Stimulated activated CD8-positive, alpha-beta memory T cell treated with anti-CD3 and anti-CD28 coated beads, Interleukin-2, amount 100 ng/mL, for 48 hours (primary cell): ENCODE results near the gene RFNG.

Source experiments
- DNase-seq, 2 donors: peaks; one replicate each; pipeline ENCODE4 v3.0.0-alpha.2; 2020; ENCODE audit warnings: low read depth in 2 of 2

RFNG gene

DNA sequence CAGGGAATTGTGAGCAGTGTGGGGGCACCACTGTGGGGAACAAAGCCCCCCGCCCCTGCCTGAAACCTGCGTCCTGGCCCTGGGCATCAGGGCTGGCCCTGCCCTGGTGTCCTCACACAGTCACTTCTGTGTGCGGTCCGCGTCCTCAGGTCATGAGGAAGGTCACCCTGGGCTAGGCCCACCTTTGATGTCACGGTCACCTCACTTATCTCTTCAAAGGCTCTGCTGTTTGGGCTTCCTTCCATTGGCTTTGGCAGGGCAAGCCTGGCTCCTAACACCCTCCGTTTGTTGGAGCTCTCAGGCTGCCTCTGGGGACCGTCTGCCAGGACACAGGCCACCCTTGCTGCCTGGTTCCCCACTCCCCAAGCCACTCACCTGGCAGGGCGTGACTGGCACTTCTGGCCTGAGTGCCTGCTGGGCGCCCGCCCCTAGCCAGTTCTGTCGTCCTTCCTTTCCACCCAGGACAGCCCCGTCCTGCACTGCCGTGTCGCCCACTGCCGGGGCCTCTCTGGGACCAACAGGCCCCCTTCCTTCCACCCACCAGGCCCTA lies 37.8 kb downstream of the RFNG start:
- no peak for DNase-seq

DNA sequence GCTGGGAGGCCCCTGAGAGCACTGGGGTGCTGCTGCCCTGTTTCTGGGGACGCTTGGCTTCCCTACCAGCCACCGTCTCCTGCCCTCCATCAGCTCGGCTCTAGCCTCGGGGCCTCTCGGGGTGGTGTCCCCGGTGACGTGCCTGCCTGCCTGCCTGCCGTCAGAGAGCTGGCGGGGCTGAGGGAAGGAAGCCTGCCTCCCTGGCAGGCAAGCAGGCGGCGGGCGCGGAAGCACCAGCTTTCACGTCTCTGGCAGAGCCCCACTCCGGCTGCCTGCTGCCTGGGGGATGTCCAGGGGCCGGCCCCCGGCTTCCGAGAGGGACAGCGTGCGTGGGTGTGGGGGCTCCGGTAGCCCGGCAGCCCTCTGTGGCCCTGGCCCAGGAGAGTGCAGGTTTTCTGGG lies 38.3 kb downstream of the RFNG start:
- no peak for DNase-seq

DNA sequence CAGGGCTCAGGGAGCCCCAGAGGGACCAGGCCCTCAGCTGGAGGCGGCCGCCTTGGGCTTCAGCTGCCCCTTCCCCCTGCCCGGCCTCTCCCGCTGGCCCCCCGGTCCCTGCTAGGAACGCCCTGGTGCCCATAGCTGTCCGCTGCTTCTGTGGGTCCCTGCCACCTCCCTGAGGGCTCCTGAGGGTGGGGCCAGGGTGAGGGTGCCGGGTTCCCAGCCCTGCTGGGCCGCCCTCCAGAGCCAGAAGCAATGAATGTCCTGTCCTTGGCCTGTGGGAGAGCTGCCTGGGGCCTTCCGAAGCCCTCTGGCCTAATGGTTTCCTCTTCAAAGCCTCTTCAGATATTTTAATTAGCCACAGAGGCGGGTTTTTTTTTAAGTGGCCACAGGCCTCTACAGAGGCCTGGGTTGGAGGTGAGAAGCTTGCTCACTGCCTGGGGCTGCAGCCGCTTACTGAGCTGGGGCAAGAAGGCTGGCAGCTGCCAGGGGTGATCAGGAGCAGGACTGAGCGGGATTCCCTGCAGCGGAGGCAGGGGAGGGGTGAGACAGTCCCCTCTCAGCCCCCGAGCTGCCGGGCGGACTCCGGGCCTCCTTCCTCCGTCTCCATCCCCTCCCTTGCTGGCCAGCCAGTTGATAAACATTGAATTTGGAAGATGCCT lies 38.8 kb downstream of the RFNG start:
- DNase-seq: no peak

DNA sequence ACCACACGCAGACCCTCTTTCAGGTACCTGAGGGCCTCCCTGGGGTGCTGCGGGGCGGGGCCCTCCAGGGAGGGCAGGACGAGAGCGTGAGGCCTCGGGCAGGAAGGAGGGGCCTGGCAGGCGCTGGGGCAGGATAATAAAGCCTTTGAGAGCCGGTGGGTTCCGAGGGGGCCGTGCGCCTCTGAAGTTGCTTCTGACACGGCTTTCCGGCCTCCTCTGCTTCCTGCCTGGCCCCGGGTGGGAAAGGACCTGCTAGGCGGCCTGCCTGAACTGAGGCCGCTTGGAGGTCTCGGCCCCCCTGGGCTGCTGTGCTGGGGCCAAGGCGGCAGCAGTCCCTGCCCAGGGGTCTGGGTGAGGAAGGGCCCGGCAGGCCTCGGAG lies 39.4 kb downstream of the RFNG start:
- DNase-seq: no peak

DNA sequence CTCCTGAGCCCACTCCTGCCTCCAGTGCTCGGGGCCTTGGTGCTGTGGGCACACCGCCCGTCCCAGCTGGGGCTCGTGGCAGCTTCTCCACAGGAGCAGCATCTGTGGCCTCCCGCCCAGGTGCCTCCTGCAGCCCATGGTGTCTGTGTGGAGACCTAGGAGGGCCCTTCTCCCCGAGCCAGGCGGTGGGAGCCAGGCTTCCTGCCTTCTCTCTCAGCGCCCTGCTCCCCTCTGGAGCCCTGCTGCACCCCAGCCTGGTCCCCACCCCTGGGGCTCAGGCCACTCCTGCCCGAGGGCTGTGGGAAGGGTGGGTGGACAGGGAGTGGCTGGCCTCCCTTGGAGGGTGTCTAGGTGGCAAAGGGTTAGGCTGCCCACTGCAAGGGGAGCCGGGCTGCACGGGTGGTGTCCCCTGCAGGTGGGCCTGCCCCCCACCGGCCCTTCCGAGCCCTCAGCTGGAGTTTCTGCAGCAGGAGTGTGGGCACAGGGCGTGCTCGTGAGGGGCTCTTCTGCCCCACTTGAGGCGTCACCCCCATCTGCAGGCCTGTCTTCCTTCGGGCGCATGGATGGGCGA lies 39.9 kb downstream of the RFNG start:
- no peak for DNase-seq

DNA sequence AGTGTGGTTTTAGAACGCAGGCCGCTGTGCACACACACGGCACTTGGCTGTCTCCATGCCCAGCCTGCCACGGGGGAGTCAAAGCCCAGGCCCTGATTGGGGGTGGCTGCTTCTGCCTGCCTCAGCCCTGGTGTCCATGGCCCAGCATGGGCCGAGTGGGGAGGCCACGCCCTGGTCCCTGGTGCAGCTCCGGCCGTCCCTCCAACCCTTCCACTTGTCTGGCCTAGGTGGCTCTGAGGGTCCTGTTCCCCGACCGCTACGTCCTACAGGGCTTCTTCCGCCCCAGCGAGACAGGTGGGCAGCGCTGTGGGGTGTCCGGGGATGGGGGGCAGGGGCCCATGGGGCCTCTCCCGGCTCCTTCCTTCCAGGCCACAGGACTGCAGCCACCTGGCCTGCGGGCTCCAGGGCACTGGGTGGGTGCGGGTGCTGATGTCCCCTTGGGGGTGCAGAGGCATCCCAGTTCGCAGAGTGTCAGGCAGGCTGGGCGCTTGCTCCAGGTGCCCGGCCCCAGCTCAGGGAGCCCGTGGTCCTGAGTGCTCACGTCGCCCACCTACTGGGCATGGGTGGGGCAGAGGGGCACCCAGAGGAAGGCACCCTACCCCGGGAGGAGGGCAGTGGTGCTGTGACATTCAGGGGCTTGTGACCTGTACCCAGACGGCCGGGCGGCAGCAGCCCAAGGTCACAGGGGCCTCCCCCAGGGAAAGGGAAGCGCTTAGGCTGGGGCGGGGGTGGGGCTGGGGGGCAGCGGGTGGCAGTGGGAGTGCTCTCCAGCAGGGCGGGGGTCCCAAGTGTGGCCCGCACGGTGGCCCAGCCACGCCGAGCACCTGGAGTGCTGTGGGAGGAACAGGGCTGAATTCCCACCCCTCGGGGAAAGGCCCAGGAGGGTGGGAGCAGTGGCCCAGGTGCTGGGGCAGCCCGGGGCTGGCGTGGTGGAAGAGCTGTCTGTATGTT lies 40.8 kb downstream of the RFNG start:
- no peak for DNase-seq

DNA sequence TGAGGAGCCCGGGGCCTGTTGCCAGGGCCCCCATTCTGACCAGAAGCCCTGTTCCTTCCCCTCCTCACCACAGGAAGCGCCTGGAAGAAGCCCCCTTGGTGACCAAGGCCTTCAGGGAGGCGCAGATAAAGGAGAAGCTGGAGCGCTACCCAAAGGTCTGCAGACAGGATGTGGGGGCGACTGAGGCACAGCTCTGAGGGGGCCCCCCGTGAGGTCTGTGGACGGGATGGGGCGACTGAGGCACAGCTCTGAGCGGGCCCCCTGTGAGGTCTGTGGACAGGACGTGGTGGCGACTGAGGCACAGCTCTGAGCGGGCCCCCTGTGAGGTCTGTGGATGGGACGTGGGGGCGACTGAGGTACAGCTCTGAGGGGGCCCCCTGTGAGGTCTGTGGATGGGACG lies 42.2 kb downstream of the RFNG start:
- no peak for DNase-seq

DNA sequence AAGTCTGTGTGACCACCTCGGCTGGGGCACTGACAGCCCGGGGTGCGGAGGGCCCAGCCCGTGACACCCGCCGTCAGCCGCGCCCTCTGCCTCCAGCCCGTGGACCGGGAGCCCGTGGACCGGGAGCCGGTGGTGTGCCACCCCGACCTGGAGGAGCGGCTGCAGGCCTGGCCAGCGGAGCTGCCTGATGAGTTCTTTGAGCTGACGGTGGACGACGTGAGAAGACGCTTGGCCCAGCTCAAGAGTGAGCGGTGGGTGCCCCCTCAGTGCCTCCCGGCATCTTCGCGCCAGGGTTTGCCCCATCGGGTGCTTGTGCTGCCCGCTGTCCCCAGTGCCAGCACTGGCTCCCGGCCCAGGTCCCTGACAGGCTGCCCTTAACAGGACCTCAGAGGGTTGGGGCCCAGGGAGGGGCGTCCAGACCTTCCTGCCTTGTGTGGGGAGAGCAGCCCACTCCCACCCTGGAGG lies 42.6 kb downstream of the RFNG start:
- DNase-seq: no peak

DNA sequence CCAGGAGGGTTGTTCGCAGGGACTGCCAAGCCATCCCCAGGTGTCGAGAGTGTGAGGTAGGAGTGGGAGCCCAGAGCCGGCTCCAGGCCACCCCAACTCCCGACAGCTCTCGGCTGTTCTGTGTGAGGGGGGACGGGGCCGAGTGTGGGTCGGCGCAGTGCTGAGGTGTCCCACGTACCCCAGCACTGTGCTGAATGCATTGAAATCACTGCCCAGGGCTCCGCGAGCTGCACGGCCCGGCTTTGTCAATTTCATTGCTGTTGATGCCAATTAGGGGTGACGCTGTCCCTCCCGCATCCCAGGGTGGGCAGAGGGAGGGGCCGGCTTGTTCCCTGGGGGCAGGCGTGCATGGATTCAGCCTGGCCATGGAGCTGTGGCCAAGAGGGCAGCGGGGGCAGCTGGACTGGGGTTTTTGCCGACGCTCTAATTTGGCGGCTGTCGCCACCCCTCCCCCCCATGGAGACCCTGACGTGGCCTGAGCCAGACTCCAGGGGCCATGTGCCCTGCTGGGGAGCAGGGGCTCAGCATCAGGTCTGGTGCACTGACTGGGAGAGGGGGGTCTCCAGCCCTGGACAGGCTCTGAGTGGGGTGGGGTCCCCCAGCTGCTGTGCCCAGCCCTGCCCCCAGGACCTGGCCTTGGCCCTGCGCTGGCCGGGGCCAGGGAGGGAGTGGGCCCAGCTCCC lies 43.2 kb downstream of the RFNG start:
- DNase-seq: no peak

DNA sequence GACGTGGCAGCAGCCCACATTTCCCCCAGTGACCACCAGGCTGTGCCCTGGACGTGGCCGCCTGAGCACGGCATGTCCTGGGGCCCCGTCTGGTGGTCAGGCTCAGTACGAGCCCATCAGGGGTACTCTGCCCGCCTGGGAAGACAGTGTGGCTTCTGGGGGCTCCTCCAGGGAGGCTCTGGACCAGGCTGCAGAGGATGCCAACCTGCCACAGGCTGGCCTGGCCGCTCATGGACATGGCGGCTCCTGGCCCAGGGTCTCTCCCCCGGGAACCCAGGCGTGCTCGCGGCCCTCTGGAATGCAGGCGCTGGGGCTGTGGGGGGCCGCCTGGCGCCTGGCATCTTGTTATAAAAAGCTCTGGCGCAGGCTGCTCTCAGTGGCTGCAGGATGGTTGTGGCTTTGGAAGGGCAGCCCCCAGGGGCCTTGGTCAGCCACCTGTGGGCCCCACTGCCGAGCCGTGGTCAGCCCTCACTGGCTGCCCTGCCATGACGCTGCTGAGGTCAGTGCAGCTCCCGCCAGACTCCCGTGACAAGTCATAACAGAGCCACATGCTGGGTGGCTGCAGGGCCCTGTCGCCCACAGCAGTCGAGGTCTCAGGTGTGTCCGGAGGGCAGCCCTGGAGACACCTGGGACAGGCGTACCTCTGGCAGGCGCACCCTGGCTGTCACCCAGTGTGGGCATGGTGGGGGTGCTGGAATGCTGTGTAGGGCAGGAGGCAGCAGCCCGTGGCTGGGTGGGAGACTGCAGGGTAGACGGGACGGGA lies 43.9 kb downstream of the RFNG start:
- DNase-seq: no peak

DNA sequence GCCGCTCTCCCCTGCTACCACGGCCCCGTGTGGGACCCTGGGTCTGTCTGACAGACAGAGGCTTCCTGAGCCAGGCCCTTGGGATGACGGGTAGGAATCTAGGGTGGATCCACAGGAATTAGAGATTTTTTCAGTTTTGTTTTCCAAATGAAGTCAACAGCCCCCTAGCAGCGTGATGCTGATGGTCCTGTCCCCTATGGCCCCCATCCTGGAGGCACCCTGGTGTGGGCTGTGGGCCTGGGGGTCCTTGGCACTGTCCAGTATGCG lies 44.5 kb downstream of the RFNG start:
- no peak for DNase-seq

DNA sequence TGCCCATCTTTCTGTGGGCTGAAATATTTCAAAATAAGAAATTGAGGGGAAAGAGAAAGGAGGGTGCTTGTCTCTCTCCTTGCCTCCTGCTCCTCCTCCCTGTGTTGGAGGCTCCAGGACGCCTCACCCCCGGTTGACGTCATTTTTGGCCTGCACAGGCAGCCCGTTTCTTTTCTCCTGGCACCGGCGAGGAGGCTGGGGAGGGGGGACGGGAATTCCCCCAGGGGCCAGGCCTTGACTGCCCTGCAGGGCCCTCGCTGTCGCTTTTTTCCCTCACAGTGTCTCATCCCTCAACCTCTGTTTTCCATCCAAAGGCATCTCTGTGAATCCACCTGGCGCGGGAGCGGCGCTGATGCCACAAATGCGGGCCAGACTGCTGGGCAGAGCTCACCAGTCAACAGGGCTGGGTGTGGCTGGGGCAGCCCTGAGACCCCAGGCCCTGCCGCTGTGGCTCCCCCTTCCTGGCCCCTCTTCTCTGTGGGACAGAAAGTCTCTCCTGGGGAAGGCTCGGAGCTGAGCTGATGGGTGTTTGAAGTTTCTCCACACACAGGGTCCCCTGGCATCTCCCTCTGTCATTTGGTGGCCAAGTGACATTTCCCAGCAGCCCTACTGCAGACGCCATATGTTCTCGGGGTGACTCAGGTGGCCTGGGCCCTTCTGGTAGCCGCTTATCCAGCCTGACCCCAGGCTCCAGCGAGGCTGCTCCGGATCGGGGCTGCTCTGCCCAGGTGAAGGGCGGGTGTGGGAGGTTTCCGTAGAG lies 45.0 kb downstream of the RFNG start:
- no peak for DNase-seq

DNA sequence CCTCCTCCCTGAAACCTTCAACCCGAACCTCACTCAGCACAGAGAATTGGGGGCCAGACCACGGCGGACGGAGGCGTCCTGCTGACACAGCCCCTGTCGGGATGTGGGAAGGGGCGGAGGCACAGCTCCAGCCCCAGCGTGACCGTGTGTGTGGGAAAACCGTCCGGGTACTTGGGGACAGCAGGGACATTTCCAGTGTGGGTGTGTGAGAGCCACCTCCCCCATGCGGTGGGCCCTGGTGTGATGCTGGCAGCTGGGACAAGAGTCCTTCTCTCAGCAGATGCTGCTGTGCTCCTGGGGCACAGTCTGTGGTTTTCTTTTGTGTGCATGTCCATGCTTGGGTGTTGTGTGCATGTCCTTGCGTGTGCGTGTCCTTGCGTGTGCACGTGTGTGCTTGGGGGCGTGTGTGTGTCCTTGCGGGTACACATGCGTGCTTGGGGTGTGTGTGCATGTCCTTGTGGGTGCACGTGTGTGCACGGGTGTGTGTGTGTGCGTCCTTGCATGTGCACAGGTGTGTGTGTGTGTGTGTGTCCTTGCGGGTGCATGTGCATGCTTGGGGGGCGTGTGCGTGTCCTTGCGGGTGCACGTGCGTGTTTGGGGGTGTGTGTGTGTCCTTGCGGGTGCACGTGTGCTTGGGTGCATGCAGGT lies 45.8 kb downstream of the RFNG start:
- no peak for DNase-seq

DNA sequence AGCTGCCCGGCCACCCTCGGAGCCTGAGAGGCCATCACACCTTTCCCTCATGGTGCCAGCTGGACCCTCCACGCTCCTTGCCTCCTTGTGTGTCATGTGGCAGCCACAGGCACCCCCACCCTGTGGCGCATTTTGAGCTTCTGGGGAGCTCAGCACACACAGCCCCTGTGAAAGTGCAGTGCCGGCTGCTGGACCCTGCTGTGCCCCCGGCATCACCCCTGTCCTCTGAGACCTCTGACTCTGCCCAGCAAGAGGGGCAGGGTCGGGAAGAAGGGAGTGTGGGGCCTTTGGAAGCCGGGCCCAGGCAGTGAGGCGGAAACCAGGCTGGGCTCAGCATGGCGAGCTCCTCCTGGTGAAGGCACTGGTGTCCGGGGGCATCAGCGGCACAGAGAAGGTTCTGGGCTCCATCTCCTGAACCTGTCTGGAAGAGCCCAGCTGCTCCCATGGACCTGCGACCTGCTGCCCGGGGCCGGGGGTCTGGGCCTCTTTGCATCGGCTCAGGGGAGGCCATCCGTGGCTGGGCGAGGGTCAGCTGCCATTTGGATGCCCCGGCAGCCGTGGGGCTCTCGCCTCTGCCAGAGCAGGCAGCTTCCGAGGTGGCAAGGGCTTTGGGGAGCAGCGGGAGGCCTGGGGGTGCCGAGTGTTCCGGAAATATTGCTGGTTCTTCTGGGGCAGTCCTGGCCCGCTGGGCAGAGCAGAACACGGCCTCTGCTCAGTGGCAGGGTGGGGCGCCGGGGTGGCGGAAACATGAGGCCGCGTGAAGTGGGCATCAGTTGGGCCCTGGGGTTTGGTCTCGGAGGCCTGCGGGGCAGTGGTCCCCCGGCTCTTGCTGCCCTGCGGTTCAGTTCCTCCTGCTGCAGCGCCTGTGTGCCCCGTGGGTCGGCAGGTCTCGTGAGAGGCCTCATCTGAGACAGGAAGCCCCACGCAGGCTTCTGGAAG lies 46.8 kb downstream of the RFNG start:
- no peak for DNase-seq

DNA sequence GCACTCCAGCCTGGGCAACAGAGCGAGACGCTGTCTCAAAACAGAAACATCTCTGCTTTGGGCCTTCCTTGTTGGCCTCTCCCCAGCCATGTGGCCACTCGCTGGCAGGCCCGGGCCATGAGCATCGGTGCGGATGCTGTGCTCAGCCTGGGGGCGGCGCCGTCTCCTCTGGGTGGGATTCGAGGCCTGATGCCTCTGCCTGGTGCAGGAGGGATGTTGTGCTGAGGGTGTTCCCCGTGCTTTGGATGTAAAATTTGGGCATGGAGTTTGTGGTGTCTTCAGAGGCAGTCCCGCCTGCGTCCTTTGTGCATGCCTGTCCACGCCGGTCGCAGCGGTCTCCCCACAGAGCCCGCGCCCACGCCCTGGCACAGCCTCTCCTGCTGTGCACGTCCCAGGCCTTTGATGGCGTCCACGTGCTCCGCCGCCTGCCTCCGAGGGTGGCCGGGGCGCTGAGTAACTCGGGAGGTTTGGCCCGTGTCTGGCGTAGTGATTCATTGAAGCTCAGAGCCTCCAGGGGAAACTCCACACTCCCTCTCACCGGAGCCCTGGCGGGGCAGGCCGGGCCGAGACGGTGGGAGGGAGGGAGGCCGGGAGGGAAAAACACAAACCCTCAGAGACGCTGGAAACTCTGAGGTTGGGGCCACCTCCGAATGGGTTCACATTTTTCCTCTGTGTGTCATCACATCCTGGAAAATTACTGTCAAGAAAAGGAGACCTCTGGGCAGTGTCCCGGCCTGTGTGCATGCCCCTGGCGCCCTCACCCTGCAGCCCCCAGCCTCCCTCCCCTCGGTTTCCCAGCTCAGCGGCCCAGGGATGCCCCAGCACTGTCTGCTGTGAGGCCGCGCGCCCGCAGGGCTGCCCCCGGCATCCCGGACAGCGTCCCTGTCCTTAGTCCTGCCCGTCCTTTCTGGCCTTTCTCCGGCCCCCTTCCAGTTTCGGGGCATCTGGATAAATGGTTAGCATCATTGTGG lies 47.9 kb downstream of the RFNG start:
- DNase-seq: no peak

DNA sequence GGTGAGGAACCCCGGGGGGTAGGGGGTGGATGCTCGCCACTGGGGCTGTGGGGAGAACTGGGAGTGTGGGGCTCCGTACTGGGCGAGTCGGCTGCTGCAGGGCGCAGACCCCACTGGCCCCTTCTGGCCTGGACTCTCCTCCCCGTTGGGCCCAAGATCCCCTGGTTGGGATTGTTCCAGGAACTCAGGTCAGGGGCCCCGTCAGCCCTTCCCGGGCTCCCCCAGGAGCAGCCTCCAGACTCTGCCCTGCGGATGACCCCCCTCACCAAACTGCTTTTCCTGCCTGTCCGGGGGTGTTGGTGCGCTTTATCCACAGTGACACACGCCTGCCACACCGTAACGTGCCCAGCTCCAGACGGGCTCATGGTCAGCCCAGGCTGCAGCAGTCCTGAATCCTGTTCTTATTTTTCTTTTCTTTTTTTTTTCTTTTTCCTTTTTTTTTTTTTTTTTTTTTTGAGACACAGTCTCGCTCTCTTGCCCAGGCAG lies 50.0 kb downstream of the RFNG start:
- no peak for DNase-seq

DNA sequence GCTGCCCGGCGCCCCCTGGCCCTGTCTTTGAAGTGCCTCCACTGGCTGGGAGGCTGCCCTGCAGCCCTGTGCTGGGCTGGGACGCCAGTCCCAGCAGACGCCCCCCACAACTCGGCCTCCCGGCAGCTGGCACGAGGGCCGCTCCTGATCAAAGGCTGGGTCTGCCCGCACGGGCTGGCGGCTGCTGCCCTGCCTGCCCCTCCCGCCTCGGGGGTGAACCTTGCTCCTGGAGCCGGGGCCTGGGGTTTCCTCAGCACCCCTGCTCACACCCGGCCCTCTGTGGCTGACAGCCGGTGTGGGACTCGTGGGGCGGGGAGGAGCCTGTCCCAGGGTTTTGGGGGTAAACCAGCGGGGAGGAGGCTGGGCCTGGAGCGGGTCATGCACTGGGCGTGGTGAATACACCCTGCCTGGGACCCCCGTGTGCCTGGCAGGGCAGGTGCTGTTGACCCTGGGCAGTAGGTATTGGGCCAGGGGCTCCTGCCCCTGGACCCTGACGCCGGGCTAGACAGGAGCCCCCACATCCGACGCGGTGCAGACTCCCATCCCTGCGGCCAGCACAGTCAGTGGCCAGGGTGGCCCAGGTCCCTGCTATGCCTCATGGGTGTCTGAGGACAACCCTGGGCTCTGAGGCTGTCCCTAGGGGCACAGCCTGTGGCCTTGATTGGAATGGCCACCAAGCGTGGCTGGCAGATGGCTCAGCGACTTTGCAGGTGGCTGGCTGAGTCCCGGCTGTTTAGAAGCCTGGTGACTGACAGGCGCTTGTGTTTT lies 50.6 kb downstream of the RFNG start:
- DNase-seq: no peak
